OCI-LY3 (cell line): ENCODE measurements around the gene GPR155.

Experiments
- H2AFZ ChIP-seq: fragments of 200-600, 300-600 bp; shearing (Covaris generic); 2 replicates; pipeline ENCODE4 v1.6.0; 2014; ENCODE audit warnings: antibody characterized with exemption, low read depth, low read length
- H3K27ac ChIP-seq: fragments of 200-600, 300-600 bp; sonication (generic); 2 replicates; pipeline ENCODE4 v1.5.1; 2014; ENCODE audit warnings: mild to moderate bottlenecking, low read length, moderate library complexity, mixed read lengths
- H3K27me3 ChIP-seq: fragments of 200-600, 300-600 bp; sonication (generic); 2 replicates; pipeline ENCODE4 v1.6.1; 2014; ENCODE audit warnings: low read depth, low read length, mixed read lengths
- H3K36me3 ChIP-seq: fragments of 200-600, 300-600 bp; sonication (generic); replicated peaks from 2 replicates; pipeline ENCODE3; 2014; ENCODE audit warnings: low read depth, low read length, mixed read lengths
- H3K4me1 ChIP-seq: fragments of 300-600, 200-600 bp; sonication (generic); 2 replicates; pipeline ENCODE4 v1.6.1; 2014; ENCODE audit warnings: low read length, mixed read lengths
- H3K4me2 ChIP-seq: fragments of 200-600, 300-600 bp; sonication (generic); 2 replicates; pipeline ENCODE4 v1.6.1; 2014; ENCODE audit warnings: low read length, mixed read lengths
- H3K4me3 ChIP-seq: fragments of 300-600, 200-600 bp; sonication (generic); 2 replicates; pipeline ENCODE4 v1.5.1; 2014; ENCODE audit warnings: antibody characterized with exemption, mild to moderate bottlenecking, low read length, moderate library complexity
- H3K79me2 ChIP-seq: fragments of 300-600, 200-600 bp; shearing (Covaris generic); 2 replicates; pipeline ENCODE4 v1.6.1; 2014; ENCODE audit warnings: mild to moderate bottlenecking, low read length, mixed read lengths
- H3K9ac ChIP-seq: fragments of 300-600, 200-600 bp; shearing (Covaris generic); 2 replicates; pipeline ENCODE4 v1.6.0; 2014; ENCODE audit warnings: mild to moderate bottlenecking, low read length, moderate library complexity
- H3K9me3 ChIP-seq: fragments of 200-600, 300-600 bp; shearing (Covaris generic); 2 replicates; pipeline ENCODE4 v1.6.1; 2014; ENCODE audit warnings: low read length, mixed read lengths; ENCODE audit not compliant: insufficient read depth
- H4K20me1 ChIP-seq: fragments of 200-600, 300-600 bp; sonication (generic); 2 replicates; pipeline ENCODE4 v1.6.1; 2016; ENCODE audit warnings: low read length, mixed read lengths; ENCODE audit not compliant: insufficient read depth
- EZH2phosphoT487 ChIP-seq: fragments of 200-600 bp; shearing (Covaris generic); IDR thresholded peaks from 2 replicates; pipeline ENCODE4 v1.6.1; 2018; ENCODE audit warnings: antibody characterized with exemption, mixed run types, low read depth
- TF ChIP-seq, protein P1 (sequence below): fragments of 200-600, 300-600 bp; sonication (generic); IDR thresholded peaks from 2 replicates; pipeline ENCODE4 v1.5.1; 2014; ENCODE audit warnings: antibody characterized with exemption, low read length, low read depth

Gene GPR155

DNA sequence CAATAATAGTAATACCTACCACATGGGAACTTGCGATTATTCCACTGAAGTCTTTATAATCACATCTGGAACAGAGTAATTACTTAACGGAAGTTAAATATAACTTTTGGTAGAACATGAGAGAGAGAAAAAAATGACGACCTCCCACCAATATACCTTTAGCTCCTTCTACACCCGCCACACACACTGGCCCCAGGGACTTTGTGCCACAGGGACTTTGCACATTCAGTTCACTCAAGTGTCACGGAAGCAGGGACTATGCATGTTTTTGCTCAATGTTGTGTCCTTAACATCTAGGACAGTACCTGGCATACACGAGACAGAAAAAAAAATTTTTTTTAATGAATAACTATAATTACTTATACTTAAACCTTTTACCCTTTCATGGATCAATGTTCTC, 4.0 kb downstream of the GPR155 start:
- Histone ChIP-seq H3K4me2 (no peak overlapping the region), H3K27me3 (no peaks in the 10 kb centered on the region), H3K4me1 (peaks cover 7% of the 10 kb centered on the region), H3K79me2 (no peaks in the 10 kb centered on the region), H2AFZ (no peak overlapping the region), H3K9me3 (no peaks in the 10 kb centered on the region), H4K20me1 (no peaks in the 10 kb centered on the region), H3K36me3 (no peaks in the 10 kb centered on the region), H3K9ac (no peak overlapping the region), H3K4me3 (no peak overlapping the region), H3K27ac (no peak overlapping the region)
- TF ChIP-seq, protein P1, sequence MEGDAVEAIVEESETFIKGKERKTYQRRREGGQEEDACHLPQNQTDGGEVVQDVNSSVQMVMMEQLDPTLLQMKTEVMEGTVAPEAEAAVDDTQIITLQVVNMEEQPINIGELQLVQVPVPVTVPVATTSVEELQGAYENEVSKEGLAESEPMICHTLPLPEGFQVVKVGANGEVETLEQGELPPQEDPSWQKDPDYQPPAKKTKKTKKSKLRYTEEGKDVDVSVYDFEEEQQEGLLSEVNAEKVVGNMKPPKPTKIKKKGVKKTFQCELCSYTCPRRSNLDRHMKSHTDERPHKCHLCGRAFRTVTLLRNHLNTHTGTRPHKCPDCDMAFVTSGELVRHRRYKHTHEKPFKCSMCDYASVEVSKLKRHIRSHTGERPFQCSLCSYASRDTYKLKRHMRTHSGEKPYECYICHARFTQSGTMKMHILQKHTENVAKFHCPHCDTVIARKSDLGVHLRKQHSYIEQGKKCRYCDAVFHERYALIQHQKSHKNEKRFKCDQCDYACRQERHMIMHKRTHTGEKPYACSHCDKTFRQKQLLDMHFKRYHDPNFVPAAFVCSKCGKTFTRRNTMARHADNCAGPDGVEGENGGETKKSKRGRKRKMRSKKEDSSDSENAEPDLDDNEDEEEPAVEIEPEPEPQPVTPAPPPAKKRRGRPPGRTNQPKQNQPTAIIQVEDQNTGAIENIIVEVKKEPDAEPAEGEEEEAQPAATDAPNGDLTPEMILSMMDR, result no peak

DNA sequence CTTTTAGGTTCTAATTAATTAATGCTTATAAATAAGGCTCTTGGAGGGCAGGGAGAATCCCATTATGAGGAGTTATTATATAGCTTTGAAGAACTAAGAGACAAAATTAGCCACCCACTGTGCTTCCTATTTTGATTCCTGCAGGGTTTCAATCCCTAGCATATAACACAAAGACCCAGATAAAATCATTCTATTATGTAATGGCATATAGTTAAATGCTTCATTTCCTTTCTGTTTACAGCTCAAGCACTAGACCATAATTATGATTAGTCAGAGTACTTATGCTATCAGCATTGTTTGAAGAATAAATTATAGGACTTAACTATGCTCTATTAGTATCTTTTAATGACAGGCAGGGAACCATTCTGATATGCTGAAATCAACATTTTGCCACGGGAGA, 9.1 kb downstream of the GPR155 start:
- no peak overlapping the region for H3K27ac ChIP-seq
- no peak overlapping the region for H3K4me2 ChIP-seq
- no peaks in the 10 kb centered on the region for H3K36me3 ChIP-seq
- H3K4me3 ChIP-seq, result no peak overlapping the region
- H3K27me3 ChIP-seq, result no peaks in the 10 kb centered on the region
- H4K20me1 ChIP-seq, result no peaks in the 10 kb centered on the region
- H3K4me1 ChIP-seq, result no peaks in the 10 kb centered on the region
- no peaks in the 10 kb centered on the region for H3K9me3 ChIP-seq
- TF ChIP-seq EZH2phosphoT487, result no peak
- TF ChIP-seq, protein P1, result no peak
- no peak overlapping the region for H2AFZ ChIP-seq
- no peak overlapping the region for H3K9ac ChIP-seq
- H3K79me2 ChIP-seq, result no peaks in the 10 kb centered on the region

DNA sequence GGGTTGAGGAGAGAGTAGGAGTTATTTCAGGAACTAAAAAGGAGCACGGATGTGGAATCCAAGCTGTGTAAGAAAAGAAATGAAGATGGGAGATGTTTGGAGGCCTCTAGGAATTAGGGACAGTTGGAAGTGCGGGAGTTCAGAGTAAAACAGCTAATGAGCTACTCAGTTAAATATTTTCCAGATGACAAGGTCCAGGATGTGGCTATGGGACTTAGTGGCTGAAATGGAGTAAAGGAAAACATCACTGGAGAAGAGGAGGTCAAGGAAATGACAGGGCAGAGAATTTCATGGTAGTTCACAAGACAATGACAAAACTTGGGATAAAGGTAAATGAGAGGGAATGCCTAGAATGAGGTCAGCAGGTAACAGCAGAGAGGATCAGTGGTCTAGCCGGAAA, 13.0 kb downstream of the GPR155 start:
- no peak overlapping the region for H3K9ac ChIP-seq
- no peaks in the 10 kb centered on the region for H3K27me3 ChIP-seq
- no peaks in the 10 kb centered on the region for H3K79me2 ChIP-seq
- no peaks in the 10 kb centered on the region for H3K4me1 ChIP-seq
- no peak overlapping the region for H3K27ac ChIP-seq
- no peaks in the 10 kb centered on the region for H3K36me3 ChIP-seq
- no peaks in the 10 kb centered on the region for H3K9me3 ChIP-seq
- H3K4me3 ChIP-seq, result no peak overlapping the region
- TF ChIP-seq, protein P1, result no peak
- H2AFZ ChIP-seq, result no peak overlapping the region
- H3K4me2 ChIP-seq, result no peak overlapping the region
- no peaks in the 10 kb centered on the region for H4K20me1 ChIP-seq

DNA sequence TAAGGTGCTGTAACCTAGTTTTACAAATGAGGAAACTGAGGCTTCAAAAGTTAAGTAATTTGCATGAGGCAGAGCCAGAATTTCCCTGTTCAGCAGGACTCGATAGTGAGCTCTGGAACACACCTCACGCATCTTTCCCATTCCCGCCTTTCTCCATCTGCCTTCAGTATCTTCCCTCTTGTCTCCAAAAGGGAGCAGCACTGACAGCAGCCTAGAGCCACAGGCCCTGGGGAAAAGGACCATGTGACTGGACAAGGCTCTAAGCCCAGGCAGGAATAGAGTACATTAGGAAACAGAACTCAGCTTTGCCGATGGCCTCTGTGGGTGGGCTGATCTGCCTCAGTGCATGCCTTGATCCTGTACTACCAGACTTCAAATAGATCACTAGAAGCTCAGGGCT, 21.5 kb downstream of the GPR155 start:
- no peaks in the 10 kb centered on the region for H3K4me1 ChIP-seq
- H3K36me3 ChIP-seq, result no peaks in the 10 kb centered on the region
- no peak overlapping the region for H3K9ac ChIP-seq
- no peaks in the 10 kb centered on the region for H3K27me3 ChIP-seq
- no peak for TF ChIP-seq EZH2phosphoT487
- TF ChIP-seq, protein P1, result no peak
- no peak overlapping the region for H2AFZ ChIP-seq
- no peak overlapping the region for H3K4me3 ChIP-seq
- no peaks in the 10 kb centered on the region for H4K20me1 ChIP-seq
- H3K9me3 ChIP-seq, result no peaks in the 10 kb centered on the region
- H3K79me2 ChIP-seq, result no peaks in the 10 kb centered on the region
- no peak overlapping the region for H3K27ac ChIP-seq
- H3K4me2 ChIP-seq, result no peak overlapping the region
